Stimulated activated CD8-positive, alpha-beta memory T cell treated with anti-CD3 and anti-CD28 coated beads, Interleukin-15, amount 100 ng/mL, for 24 hours (primary cell): ENCODE data around the gene LITAF.
"Not testable (repeated sequence)": the region's sequence is repeated elsewhere in the genome, so short reads cannot be mapped to it uniquely, and the experiment has no call there.

Experiments
- DNase-seq: peaks from one replicate; pipeline ENCODE4 v3.0.0-alpha.2; 2020; ENCODE audit warnings: low read depth

The LITAF gene

GRCh38 chr16:11620243-11621003 is 33.7 kb upstream of the LITAF start:
- DNase-seq: no peak

GRCh38 chr16:11619327-11619851 is 32.7 kb upstream of the LITAF start:
- no peak for DNase-seq

GRCh38 chr16:11618107-11618717 is 31.5 kb upstream of the LITAF start:
- DNase-seq: no peak

GRCh38 chr16:11615748-11616447 is 29.2 kb upstream of the LITAF start:
- no peak for DNase-seq

- DNase-seq: no peak
Observed at GRCh38 chr16:11614587-11615175, 28.0 kb upstream of the LITAF start.

GRCh38 chr16:11613381-11614303 is 26.9 kb upstream of the LITAF start:
- DNase-seq: no peak

GRCh38 chr16:11612665-11613025 is 25.9 kb upstream of the LITAF start:
- DNase-seq: no peak

GRCh38 chr16:11611871-11612664 is 25.3 kb upstream of the LITAF start:
- no peak for DNase-seq

GRCh38 chr16:11610580-11610979 is 23.9 kb upstream of the LITAF start:
- no peak for DNase-seq

GRCh38 chr16:11610121-11610505 is 23.4 kb upstream of the LITAF start:
- DNase-seq: no peak

GRCh38 chr16:11609474-11610120 is 22.9 kb upstream of the LITAF start:
- no peak for DNase-seq

GRCh38 chr16:11605891-11606290 is 19.2 kb upstream of the LITAF start:
- no peak for DNase-seq

- DNase-seq: no peak
Observed at GRCh38 chr16:11605564-11605886, 18.8 kb upstream of the LITAF start.

GRCh38 chr16:11604783-11605563 is 18.3 kb upstream of the LITAF start:
- DNase-seq: no peak

GRCh38 chr16:11604296-11604695 is 17.6 kb upstream of the LITAF start:
- not testable (repeated sequence) for DNase-seq

GRCh38 chr16:11603331-11603750 is 16.6 kb upstream of the LITAF start:
- DNase-seq: no peak

GRCh38 chr16:11602321-11602720 is 15.6 kb upstream of the LITAF start:
- DNase-seq: no peak

- DNase-seq: no peak
Observed at GRCh38 chr16:11601911-11602310, 15.2 kb upstream of the LITAF start.

GRCh38 chr16:11601425-11601824 is 14.7 kb upstream of the LITAF start:
- no peak for DNase-seq

- DNase-seq: no peak
Observed at GRCh38 chr16:11599579-11599978, 12.9 kb upstream of the LITAF start.
